GM12878 (cell line): ENCODE results near the gene USH2A. TPM values are rescaled to one million over a fixed set of nuclear protein-coding genes. Genes with fewer than 3 reads are reported as not detected.

Experiments
- ATAC-seq: fragments of 200-7000 bp; cut with Tn5 transposase; 3 replicates; pipeline ENCODE4 v1.9.1; 2020; ENCODE audit warnings: mild to moderate bottlenecking, moderate library complexity
- BruUV-seq: library from RNA; stranded (reverse); fragments of 400-500 nt; replicated peaks from 2 replicates; lab custom pipeline; 2021; lab: Mats Ljungman, UMichigan
- CTCF ChIA-PET: fragments of 300-600 bp; sonication (Branson Sonifier 250); formaldehyde crosslinking; extraction: SDS; loops from one replicate; lab custom pipeline; 2021; ENCODE audit warnings: inconsistent platforms; lab: Yijun Ruan, JAX
- POLR2A ChIA-PET: fragments of 350-600 bp; formaldehyde crosslinking; extraction: SDS; loops from one replicate; lab custom pipeline; 2021; ENCODE audit warnings: inconsistent platforms; lab: Charles Lee
- RAD21 ChIA-PET: fragments of 300-600 bp; sonication (Branson Sonifier 250); formaldehyde crosslinking; loops from one replicate; lab custom pipeline; 2023; ENCODE audit warnings: antibody characterized with exemption; ENCODE audit not compliant: unreplicated experiment; lab: Charles Lee
- SMC1A ChIA-PET: fragments of 300-600 bp; sonication (Branson Sonifier 250); formaldehyde crosslinking; loops from one replicate; lab custom pipeline; 2023; ENCODE audit not compliant: unreplicated experiment, uncharacterized antibody; lab: Charles Lee
- DNase-seq: peaks from one replicate; pipeline ENCODE4 v3.0.0-alpha.2; 2011; ENCODE audit warnings: low read depth, low spot score
- FAIRE-seq: peaks from 3 replicates; lab custom pipeline; 2011; peaks lifted over from hg19 to GRCh38; lab: Jason Lieb, UNC
- H2AFZ ChIP-seq: 2 replicates; pipeline ENCODE4 v1.6.0; 2011; ENCODE audit warnings: low read depth, low read length, control low read depth; ENCODE audit not compliant: control insufficient read depth
- H3K27ac ChIP-seq: 2 replicates; pipeline ENCODE4 v1.5.1; 2011; ENCODE audit warnings: control low read depth; ENCODE audit not compliant: control insufficient read depth, insufficient read depth
- H3K27me3 ChIP-seq, 2 experiments: replicated peaks in 1 of 2; 2 replicates each; pipeline versions ENCODE4 v1.6.0 to v1.6.1; 2011; ENCODE audit warnings: low read length in 1 of 2; ENCODE audit not compliant: control insufficient read depth in 2 of 2, insufficient read depth in 2 of 2
- H3K36me3 ChIP-seq, 2 experiments: 2 replicates each; pipeline ENCODE4 v1.5.1; 2011; ENCODE audit warnings: low read length in 1 of 2; ENCODE audit not compliant: control insufficient read depth in 2 of 2, insufficient read depth in 2 of 2
- H3K4me1 ChIP-seq: 2 replicates; pipeline ENCODE4 v1.6.1; 2011; ENCODE audit warnings: mild to moderate bottlenecking, low read length, moderate library complexity, mixed read lengths; ENCODE audit not compliant: control insufficient read depth, insufficient read depth
- H3K4me2 ChIP-seq: 2 replicates; pipeline ENCODE4 v1.6.0; 2011; ENCODE audit warnings: control low read depth; ENCODE audit not compliant: control insufficient read depth, insufficient read depth
- H3K4me3 ChIP-seq: fragments of 200-600 bp; sonication (generic); 2 replicates; pipeline ENCODE4 v1.5.1; 2016
- H3K79me2 ChIP-seq: 2 replicates; pipeline ENCODE4 v1.6.0; 2011; ENCODE audit warnings: low read length; ENCODE audit not compliant: control insufficient read depth, insufficient read depth
- H3K9ac ChIP-seq: 2 replicates; pipeline ENCODE4 v1.8.0; 2011; ENCODE audit warnings: low read length, control low read depth, mixed read lengths; ENCODE audit not compliant: control insufficient read depth, insufficient read depth
- H3K9me3 ChIP-seq: replicated peaks from 3 replicates; pipeline ENCODE4 v1.5.1; 2011; ENCODE audit warnings: mild to moderate bottlenecking, low read length; ENCODE audit not compliant: control insufficient read depth, insufficient read depth
- H4K20me1 ChIP-seq: 2 replicates; pipeline ENCODE4 v1.6.0; 2011; ENCODE audit not compliant: control insufficient read depth, insufficient read depth
- BCL3 ChIP-seq: IDR thresholded peaks from 2 replicates; pipeline ENCODE4 v1.6.1; 2011; ENCODE audit warnings: borderline replicate concordance, low read depth, mild to moderate bottlenecking, moderate library complexity, low read length; ENCODE audit not compliant: insufficient read depth, poor library complexity, severe bottlenecking
- EGR1 ChIP-seq, 2 experiments: IDR thresholded peaks; 1 replicate in 1 of 2; 2 replicates in 1 of 2; pipeline ENCODE4 v1.6.1; 2011 to 2012; ENCODE audit warnings: low read depth in 2 of 2, low read length in 2 of 2, borderline replicate concordance in 1 of 2, mild to moderate bottlenecking in 1 of 2, moderate library complexity in 1 of 2
- FOXM1 ChIP-seq: IDR thresholded peaks from 2 replicates; pipeline ENCODE4 v1.6.1; 2012; ENCODE audit warnings: low read depth, mild to moderate bottlenecking, inconsistent platforms, low read length, moderate library complexity
- HDAC2 ChIP-seq: fragments of 200-600 bp; sonication (generic); IDR thresholded peaks from 2 replicates; pipeline ENCODE4 v1.6.1; 2017
- NFYB ChIP-seq: IDR thresholded peaks from 2 replicates; pipeline ENCODE4 v1.6.1; 2011; ENCODE audit warnings: low read depth, mild to moderate bottlenecking, low read length, improper control_type of control experiment, moderate library complexity; ENCODE audit not compliant: insufficient read depth
- NRF1 ChIP-seq: conservative IDR thresholded peaks from 2 replicates; pipeline ENCODE4 v1.6.1; 2011; ENCODE audit warnings: mild to moderate bottlenecking, low read depth, low read length, improper control_type of control experiment
- POLR2AphosphoS5 ChIP-seq: IDR thresholded peaks from 2 replicates; pipeline ENCODE4 v1.6.1; 2011; ENCODE audit warnings: mild to moderate bottlenecking, low read length, inconsistent platforms
- RB1 ChIP-seq: fragments of 450-650 bp; formaldehyde crosslinking; IDR thresholded peaks from 2 replicates; pipeline ENCODE4 v1.6.1; 2017; ENCODE audit warnings: mild to moderate bottlenecking, borderline replicate concordance
- SIN3A ChIP-seq: IDR thresholded peaks from 2 replicates; pipeline ENCODE4 v1.6.1; 2012; ENCODE audit warnings: low read depth, low read length, improper control_type of control experiment
- TCF3 ChIP-seq: IDR thresholded peaks from 2 replicates; pipeline ENCODE4 v1.6.1; 2012; ENCODE audit warnings: low read depth, mild to moderate bottlenecking, low read length, borderline replicate concordance; ENCODE audit not compliant: insufficient read depth
- ZBED1 ChIP-seq: IDR thresholded peaks from 2 replicates; pipeline ENCODE4 v1.6.1; 2016; ENCODE audit warnings: borderline replicate concordance
- WGBS: methylation state at CpG from one replicate; pipeline ENCODE4 v1.1.6; 2016; ENCODE audit warnings: low lambda C conversion rate; ENCODE audit not compliant: insufficient replicate concordance, insufficient coverage; ENCODE audit errors: missing lambda C conversion rate; 5-methylcytosine and 5-hydroxymethylcytosine counted together
- in situ Hi-C: fragments of 300-500 bp; cut with MboI; formaldehyde crosslinking; loops from 9 replicates; pipeline ENCODE4 v1.14.3; 2018; ENCODE audit warnings: mixed read lengths
- intact Hi-C: fragments of 100-400 bp; cut with micrococcal nuclease; formaldehyde crosslinking; loops from one replicate; pipeline ENCODE4 v1.14.2; 2022; ENCODE audit not compliant: unreplicated experiment
- polyA plus RNA-seq, 11 experiments: library from polyadenylated mRNA; depleted of rRNA in 4 of 11; unstranded in 6 of 11; stranded (reverse) in 5 of 11; fragments of >200 nt; fragmentation: Nextera tagmentation in 4 of 11; fragmentation: Illumina TruSeq in 1 of 11; extraction: Ambion mirVana in 4 of 11; extraction: Trizol in 1 of 11; gene quantifications; 1 replicate in 1 of 11; 2 replicates in 10 of 11; pipeline versions ENCODE4 v1.2.1 to v1.2.3, GENCODE V29; 2011 to 2016; ENCODE audit warnings: inconsistent platforms in 2 of 11, missing spikeins in 2 of 11, low read depth in 1 of 11
- total RNA-seq, 4 experiments: library from RNA; depleted of rRNA in 3 of 4; stranded (reverse); fragments of >200 nt in 3 of 4; fragmentation: Illumina TruSeq in 1 of 4; extraction: Trizol in 1 of 4; gene quantifications; 2 replicates each; pipeline versions ENCODE4 v1.2.1 to v1.2.3, GENCODE V29; 2013 to 2021
- TF ChIP-seq, protein P1 (sequence below): fragments of 450-650 bp; formaldehyde crosslinking; IDR thresholded peaks from 2 replicates; pipeline ENCODE4 v1.4.0; 2022; ENCODE audit warnings: mild to moderate bottlenecking, moderate library complexity
- TF ChIP-seq, protein P2 (sequence below): fragments of 150-350 bp; IDR thresholded peaks from 2 replicates; pipeline ENCODE4 v1.6.1; 2016; ENCODE audit warnings: low read depth, low read length

The USH2A gene
- total and polyA plus RNA-seq, 10 of the 15 experiments (the other 5 are each of a cell fraction or from before 2014, with no cell fraction given) = under 0.01 to 0.20 (median 0.01) TPM; not detected in 2

- ATAC-seq (no peak), FAIRE-seq (no peak), DNase-seq (no peak)
- no peak overlapping the region for H3K4me3 ChIP-seq
- H3K27ac ChIP-seq = no peak overlapping the region
- H3K36me3 ChIP-seq = no peaks in the 10 kb centered on the region
- ChIA-PET SMC1A (interaction anchor here (3.0 kb wide), 1 partner anchor 12 kb away, joined by 10 read pairs; no protein-coding TSS in a partner anchor), CTCF (interaction anchor here (2.5 kb wide), 1 partner anchor 12 kb away, joined by 13 read pairs; no protein-coding TSS in a partner anchor), POLR2A (no interaction called here), RAD21 (interaction anchor here (2.1 kb wide), 1 partner anchor 12 kb away, joined by 7 read pairs; no protein-coding TSS in a partner anchor)
- in situ Hi-C loops (no loop called here), intact Hi-C loops (no loop called here)
- 7% methylated on average over 1 of the region's 1 CpG for WGBS
- no peaks in the 10 kb centered on the region for H3K79me2 ChIP-seq
- BruUV-seq = no TSS peak
- H3K27me3 ChIP-seq = no peaks in the 10 kb centered on the region
- no peak overlapping the region for H3K9ac ChIP-seq
- H2AFZ ChIP-seq = no peak overlapping the region
- TF ChIP-seq EGR1 (IDR thresholded peaks at IDR 0.05; ENCODE audit: borderline replicate concordance in 1 of 2, low read depth in 2 of 2, low read length in 2 of 2) (no peak), NRF1 (no peak), FOXM1 (no peak), ZBED1 (no peak), HDAC2 (no peak), SIN3A (no peak), RB1 (no peak), NFYB (no peak), TCF3 (no peak), POLR2AphosphoS5 (no peak), BCL3 (no peak)
- TF ChIP-seq, protein P1, sequence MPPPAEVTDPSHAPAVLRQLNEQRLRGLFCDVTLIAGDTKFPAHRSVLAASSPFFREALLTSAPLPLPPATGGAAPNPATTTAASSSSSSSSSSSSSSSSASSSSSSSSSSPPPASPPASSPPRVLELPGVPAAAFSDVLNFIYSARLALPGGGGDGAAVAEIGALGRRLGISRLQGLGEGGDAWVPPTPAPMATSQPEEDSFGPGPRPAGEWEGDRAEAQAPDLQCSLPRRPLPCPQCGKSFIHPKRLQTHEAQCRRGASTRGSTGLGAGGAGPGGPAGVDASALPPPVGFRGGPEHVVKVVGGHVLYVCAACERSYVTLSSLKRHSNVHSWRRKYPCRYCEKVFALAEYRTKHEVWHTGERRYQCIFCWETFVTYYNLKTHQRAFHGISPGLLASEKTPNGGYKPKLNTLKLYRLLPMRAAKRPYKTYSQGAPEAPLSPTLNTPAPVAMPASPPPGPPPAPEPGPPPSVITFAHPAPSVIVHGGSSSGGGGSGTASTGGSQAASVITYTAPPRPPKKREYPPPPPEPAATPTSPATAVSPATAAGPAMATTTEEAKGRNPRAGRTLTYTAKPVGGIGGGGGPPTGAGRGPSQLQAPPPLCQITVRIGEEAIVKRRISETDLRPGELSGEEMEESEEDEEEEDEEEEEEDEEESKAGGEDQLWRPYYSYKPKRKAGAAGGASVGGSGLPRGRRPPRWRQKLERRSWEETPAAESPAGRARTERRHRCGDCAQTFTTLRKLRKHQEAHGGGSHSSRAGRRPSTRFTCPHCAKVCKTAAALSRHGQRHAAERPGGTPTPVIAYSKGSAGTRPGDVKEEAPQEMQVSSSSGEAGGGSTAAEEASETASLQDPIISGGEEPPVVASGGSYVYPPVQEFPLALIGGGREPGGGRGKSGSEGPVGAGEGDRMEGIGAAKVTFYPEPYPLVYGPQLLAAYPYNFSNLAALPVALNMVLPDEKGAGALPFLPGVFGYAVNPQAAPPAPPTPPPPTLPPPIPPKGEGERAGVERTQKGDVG = no peak
- TF ChIP-seq, protein P2, sequence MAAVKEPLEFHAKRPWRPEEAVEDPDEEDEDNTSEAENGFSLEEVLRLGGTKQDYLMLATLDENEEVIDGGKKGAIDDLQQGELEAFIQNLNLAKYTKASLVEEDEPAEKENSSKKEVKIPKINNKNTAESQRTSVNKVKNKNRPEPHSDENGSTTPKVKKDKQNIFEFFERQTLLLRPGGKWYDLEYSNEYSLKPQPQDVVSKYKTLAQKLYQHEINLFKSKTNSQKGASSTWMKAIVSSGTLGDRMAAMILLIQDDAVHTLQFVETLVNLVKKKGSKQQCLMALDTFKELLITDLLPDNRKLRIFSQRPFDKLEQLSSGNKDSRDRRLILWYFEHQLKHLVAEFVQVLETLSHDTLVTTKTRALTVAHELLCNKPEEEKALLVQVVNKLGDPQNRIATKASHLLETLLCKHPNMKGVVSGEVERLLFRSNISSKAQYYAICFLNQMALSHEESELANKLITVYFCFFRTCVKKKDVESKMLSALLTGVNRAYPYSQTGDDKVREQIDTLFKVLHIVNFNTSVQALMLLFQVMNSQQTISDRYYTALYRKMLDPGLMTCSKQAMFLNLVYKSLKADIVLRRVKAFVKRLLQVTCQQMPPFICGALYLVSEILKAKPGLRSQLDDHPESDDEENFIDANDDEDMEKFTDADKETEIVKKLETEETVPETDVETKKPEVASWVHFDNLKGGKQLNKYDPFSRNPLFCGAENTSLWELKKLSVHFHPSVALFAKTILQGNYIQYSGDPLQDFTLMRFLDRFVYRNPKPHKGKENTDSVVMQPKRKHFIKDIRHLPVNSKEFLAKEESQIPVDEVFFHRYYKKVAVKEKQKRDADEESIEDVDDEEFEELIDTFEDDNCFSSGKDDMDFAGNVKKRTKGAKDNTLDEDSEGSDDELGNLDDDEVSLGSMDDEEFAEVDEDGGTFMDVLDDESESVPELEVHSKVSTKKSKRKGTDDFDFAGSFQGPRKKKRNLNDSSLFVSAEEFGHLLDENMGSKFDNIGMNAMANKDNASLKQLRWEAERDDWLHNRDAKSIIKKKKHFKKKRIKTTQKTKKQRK = no peak
- H3K4me2 ChIP-seq = no peak overlapping the region
- H4K20me1 ChIP-seq = no peaks in the 10 kb centered on the region
- H3K9me3 ChIP-seq = no peaks in the 10 kb centered on the region
- no peaks in the 10 kb centered on the region for H3K4me1 ChIP-seq
Observed at GRCh38 chr1:216209125-216209524, 214.1 kb downstream of the USH2A start.
